HCT116 (cell line): ENCODE measurements around the gene CUL9. TPM values are rescaled to one million over a fixed set of nuclear protein-coding genes. Genes with fewer than 3 reads are reported as not detected.
A peak's percentile ranks its signal among the peaks of the same experiment; 100 is the strongest.

Source experiments
- ATAC-seq: fragments of 200-7000 bp; cut with Tn5 transposase; 2 replicates; pipeline ENCODE4 v1.9.1; 2020; ENCODE audit warnings: mild to moderate bottlenecking, moderate library complexity
- BruUV-seq: library from RNA; stranded (reverse); fragments of 400-500 nt; replicated peaks from 2 replicates; lab custom pipeline; 2021; lab: Mats Ljungman, UMichigan
- CTCF ChIA-PET: fragments of 300-600 bp; sonication (Branson Sonifier 250); formaldehyde crosslinking; loops from one replicate; lab custom pipeline; 2021; ENCODE audit warnings: antibody characterized with exemption; lab: Charles Lee
- POLR2A ChIA-PET: fragments of 300-600, 350-600 bp; sonication (Branson Sonifier 250); formaldehyde crosslinking; loops from one replicate; lab custom pipeline; 2021; ENCODE audit warnings: antibody characterized with exemption; lab: Charles Lee
- RAD21 ChIA-PET, 2 experiments: fragments of 300-600 bp; sonication (Branson Sonifier 250); formaldehyde crosslinking; loops; one replicate each; lab custom pipeline; 2023; ENCODE audit warnings: low total read pairs in 2 of 2; ENCODE audit not compliant: uncharacterized antibody in 2 of 2, unreplicated experiment in 2 of 2, low non-redundant PET in 1 of 2; lab: Charles Lee
- DNase-seq: peaks from one replicate; pipeline ENCODE4 v3.0.0-alpha.2; 2010; ENCODE audit warnings: low read depth, low spot score
- H2AFZ ChIP-seq: fragments of 200-600 bp; shearing (Covaris generic), sonication (generic); 2 replicates; pipeline ENCODE4 v1.6.1; 2017; ENCODE audit warnings: low read depth, mixed run types, mixed read lengths, antibody characterized with exemption, low read length; ENCODE audit not compliant: poor library complexity, severe bottlenecking
- H3K27ac ChIP-seq: 2 replicates; pipeline ENCODE4 v1.5.1; 2012; ENCODE audit warnings: low read depth, low read length
- H3K27me3 ChIP-seq: fragments of 200-600 bp; sonication (generic); 2 replicates; pipeline ENCODE4 v1.6.1; 2016; ENCODE audit warnings: mixed run types, low read length, mixed read lengths; ENCODE audit not compliant: insufficient read depth
- H3K36me3 ChIP-seq, 2 experiments: fragments of 200-500 bp in 1 of 2; fragments of 200-600 bp in 1 of 2; sonication (Bioruptor generic) in 1 of 2; sonication (generic) in 1 of 2; 2 replicates each; pipeline versions ENCODE4 v1.5.1 to v1.6.1; 2014 to 2016; ENCODE audit warnings: low read length in 2 of 2, inconsistent platforms in 1 of 2, mixed read lengths in 1 of 2, mixed run types in 1 of 2; ENCODE audit not compliant: insufficient read depth in 2 of 2, control insufficient read depth in 1 of 2
- H3K4me1 ChIP-seq, 2 experiments: fragments of 200-600 bp in 1 of 2; sonication (generic) in 1 of 2; 2 replicates each; pipeline versions ENCODE4 v1.5.1 to v1.6.1; 2012 to 2017; ENCODE audit warnings: low read length in 2 of 2, inconsistent platforms in 1 of 2, mild to moderate bottlenecking in 1 of 2, mixed read lengths in 1 of 2, mixed run types in 1 of 2, moderate library complexity in 1 of 2; ENCODE audit not compliant: insufficient read depth in 2 of 2, control insufficient read depth in 1 of 2
- H3K4me2 ChIP-seq: fragments of 200-600 bp; sonication (generic); 2 replicates; pipeline ENCODE4 v1.6.1; 2017; ENCODE audit warnings: mixed run types, low read length, mixed read lengths
- H3K4me3 ChIP-seq, 2 experiments: fragments of 200-600 bp in 1 of 2; sonication (generic) in 1 of 2; replicated peaks in 1 of 2; 2 replicates each; pipeline ENCODE4 v1.5.1; 2011 to 2016; ENCODE audit warnings: low read length in 2 of 2, control low read depth in 1 of 2, low read depth in 1 of 2, mild to moderate bottlenecking in 1 of 2, mixed read lengths in 1 of 2, mixed run types in 1 of 2
- H3K79me2 ChIP-seq: fragments of 200-600 bp; sonication (generic); 2 replicates; pipeline ENCODE4 v1.6.1; 2017; ENCODE audit warnings: mild to moderate bottlenecking, mixed run types, low read length, moderate library complexity, mixed read lengths; ENCODE audit not compliant: insufficient read depth
- H3K9ac ChIP-seq: fragments of 200-600 bp; sonication (generic); 2 replicates; pipeline ENCODE4 v1.6.1; 2016; ENCODE audit warnings: low read length, mixed read lengths
- H3K9me2 ChIP-seq: fragments of 200-600 bp; sonication (generic), shearing (Covaris generic); 2 replicates; pipeline ENCODE4 v1.6.1; 2017; ENCODE audit warnings: mixed run types, mild to moderate bottlenecking, moderate library complexity; ENCODE audit not compliant: insufficient read depth
- H3K9me3 ChIP-seq, 2 experiments: fragments of 200-500 bp in 1 of 2; fragments of 200-600 bp in 1 of 2; sonication (Bioruptor generic) in 1 of 2; sonication (generic) in 1 of 2; 2 replicates each; pipeline ENCODE4 v1.6.1; 2014 to 2017; ENCODE audit warnings: low read length in 2 of 2, mixed read lengths in 2 of 2, inconsistent platforms in 1 of 2, low read depth in 1 of 2, mild to moderate bottlenecking in 1 of 2, mixed run types in 1 of 2, moderate library complexity in 1 of 2; ENCODE audit not compliant: control insufficient read depth in 1 of 2, insufficient read depth in 1 of 2
- H4K20me1 ChIP-seq: fragments of 200-600 bp; sonication (generic), shearing (Covaris generic); 2 replicates; pipeline ENCODE4 v1.6.1; 2017; ENCODE audit warnings: mixed run types, mild to moderate bottlenecking, moderate library complexity; ENCODE audit not compliant: insufficient read depth
- EZH2phosphoT487 ChIP-seq: fragments of 200-600 bp; IDR thresholded peaks from 2 replicates; pipeline ENCODE4 v1.6.1; 2018; ENCODE audit warnings: antibody characterized with exemption, borderline replicate concordance
- POLR2A ChIP-seq: IDR thresholded peaks from 2 replicates; pipeline ENCODE4 v1.7.0; 2011; ENCODE audit warnings: borderline replicate concordance; ENCODE audit not compliant: insufficient read depth, insufficient read length; ENCODE audit errors: extremely low read depth
- POLR2AphosphoS5 ChIP-seq: IDR thresholded peaks from 2 replicates; pipeline ENCODE4 v1.6.1; 2011; ENCODE audit warnings: mild to moderate bottlenecking, low read depth, low read length, moderate library complexity
- SIN3A ChIP-seq: IDR thresholded peaks from 2 replicates; pipeline ENCODE4 v1.6.1; 2012; ENCODE audit warnings: low read depth
- ZNF274 ChIP-seq: fragments of 200-500 bp; sonication (Bioruptor generic); IDR thresholded peaks from 2 replicates; pipeline ENCODE4 v1.6.1; 2014; ENCODE audit warnings: mild to moderate bottlenecking, low read depth, low read length, inconsistent platforms
- intact Hi-C: fragments of 100-400 bp; cut with micrococcal nuclease; formaldehyde crosslinking; loops from 2 replicates; pipeline ENCODE4 v1.10.0; 2022
- total RNA-seq: library from RNA; stranded (reverse); gene quantifications from one replicate; pipeline ENCODE4 v1.2.1, GENCODE V29; 2021; ENCODE audit not compliant: unreplicated experiment
- TF ChIP-seq, protein P1 (sequence below): IDR thresholded peaks from 2 replicates; pipeline ENCODE4 v1.6.1; 2012

Gene CUL9
- total RNA-seq, 1 experiment from 2014 or later, result 36.5 TPM

DNA sequence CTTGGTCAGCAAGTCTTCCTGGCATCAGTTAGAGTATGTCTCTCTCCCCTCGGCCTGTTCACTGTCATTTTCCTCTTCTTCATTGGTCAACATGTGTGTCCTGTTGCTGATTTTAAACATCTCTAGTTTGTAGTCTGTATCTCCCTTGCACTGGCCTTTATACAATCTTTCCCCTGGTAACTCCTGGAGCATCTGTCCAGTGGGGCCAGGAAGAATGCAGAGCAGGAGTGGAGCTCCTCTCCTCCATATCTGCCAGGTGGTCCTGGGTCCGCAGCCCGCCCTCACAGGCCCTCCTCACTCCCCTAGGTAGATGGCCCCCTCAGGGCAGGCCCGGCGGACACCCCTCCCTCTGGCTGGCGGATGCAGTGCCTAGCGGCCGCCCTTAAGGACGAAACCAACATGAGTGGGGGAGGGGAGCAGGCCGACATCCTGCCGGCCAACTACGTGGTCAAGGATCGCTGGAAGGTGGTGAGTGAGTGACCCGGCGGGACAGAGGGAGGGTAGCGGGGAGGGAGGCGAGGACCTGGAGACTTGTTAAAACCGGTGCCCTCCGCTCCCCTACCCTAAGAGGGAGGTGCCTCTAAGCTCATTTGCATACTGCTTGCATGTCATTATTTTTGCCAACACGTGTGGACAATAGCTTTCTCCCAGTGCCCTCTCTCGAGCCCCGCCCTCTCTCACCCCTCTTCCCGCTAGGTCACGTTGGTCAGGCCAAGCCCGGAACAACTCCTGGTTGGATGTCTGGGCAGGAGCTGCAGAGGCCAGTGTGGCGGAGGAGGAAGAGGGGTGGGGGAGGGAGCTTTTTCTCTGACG lies 64.5 kb downstream of the CUL9 start:
- peak; percentile 10 for DNase-seq
- H3K9me3 ChIP-seq, result no peaks in the 10 kb centered on the region
- peak overlapping the region; percentile 54 for H2AFZ ChIP-seq
- no peak overlapping the region for H3K9ac ChIP-seq
- intact Hi-C loops, result no loop called here
- peak; percentile 72 for ATAC-seq
- ChIA-PET RAD21 (no interaction called here), CTCF (interaction anchor here (0.7 to 1.2 kb wide), 2 partner anchors 17 kb away, joined by 3 to 7 read pairs; partner anchors contain the start of gene DNPH1), POLR2A (no interaction called here)
- peaks cover 4% of the 10 kb centered on the region; the same call in 1 of the 2 replicates for H3K27me3 ChIP-seq
- no peaks in the 10 kb centered on the region for H4K20me1 ChIP-seq
- BruUV-seq, result no TSS peak
- H3K4me1 ChIP-seq, result peaks cover 3 to 11% of the 10 kb centered on the region in 2 experiments; a peak in 2 of 4 replicates
- H3K9me2 ChIP-seq, result no peaks in the 10 kb centered on the region
- H3K4me3 ChIP-seq, result peak overlapping the region; percentile 35 to 39
- no peak overlapping the region for H3K27ac ChIP-seq
- no peaks in the 10 kb centered on the region for H3K36me3 ChIP-seq
- TF ChIP-seq EZH2phosphoT487, result no peak
- TF ChIP-seq POLR2AphosphoS5, result no peak
- no peak for TF ChIP-seq SIN3A
- TF ChIP-seq ZNF274, result no peak
- TF ChIP-seq POLR2A, result no peak
- TF ChIP-seq, protein P1, sequence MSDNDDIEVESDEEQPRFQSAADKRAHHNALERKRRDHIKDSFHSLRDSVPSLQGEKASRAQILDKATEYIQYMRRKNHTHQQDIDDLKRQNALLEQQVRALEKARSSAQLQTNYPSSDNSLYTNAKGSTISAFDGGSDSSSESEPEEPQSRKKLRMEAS, result no peak; the same call in 1 of the 2 replicates
- H3K79me2 ChIP-seq, result no peaks in the 10 kb centered on the region
- peak overlapping the region; percentile 74 for H3K4me2 ChIP-seq
